GM20000 (cell line): Measurements from ENCODE around the gene NKTR.
A peak's percentile ranks its signal among the peaks of the same experiment; 100 is the strongest.

Experiments used
- DNase-seq: peaks from one replicate; pipeline ENCODE4 v3.0.0; 2012; ENCODE audit warnings: low spot score
- TF ChIP-seq, protein P1 (sequence below): IDR thresholded peaks from 2 replicates; pipeline ENCODE4 v1.5.1; 2012; ENCODE audit warnings: mild to moderate bottlenecking, control low read depth; ENCODE audit errors: extremely low read depth, missing control alignments

NKTR gene

DNA sequence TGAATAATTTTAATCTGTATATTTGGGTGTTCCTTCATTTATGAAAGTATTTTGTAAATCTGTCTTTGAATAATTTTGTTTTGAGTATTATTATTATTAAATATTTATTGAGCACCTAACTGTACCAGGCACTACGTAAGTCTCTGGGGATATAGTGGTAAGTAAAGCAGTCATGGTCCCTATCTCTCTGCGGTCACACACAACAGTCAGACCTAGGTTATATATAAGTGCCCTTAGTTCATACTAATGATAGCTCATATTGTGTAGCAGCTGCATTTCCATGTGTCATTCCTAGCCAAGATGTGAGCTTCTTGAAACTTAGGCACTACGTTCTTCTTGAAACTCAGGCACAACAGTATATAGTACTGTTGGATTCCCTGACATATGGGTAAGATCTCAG, 12.4 kb downstream of the NKTR start:
- TF ChIP-seq, protein P1, sequence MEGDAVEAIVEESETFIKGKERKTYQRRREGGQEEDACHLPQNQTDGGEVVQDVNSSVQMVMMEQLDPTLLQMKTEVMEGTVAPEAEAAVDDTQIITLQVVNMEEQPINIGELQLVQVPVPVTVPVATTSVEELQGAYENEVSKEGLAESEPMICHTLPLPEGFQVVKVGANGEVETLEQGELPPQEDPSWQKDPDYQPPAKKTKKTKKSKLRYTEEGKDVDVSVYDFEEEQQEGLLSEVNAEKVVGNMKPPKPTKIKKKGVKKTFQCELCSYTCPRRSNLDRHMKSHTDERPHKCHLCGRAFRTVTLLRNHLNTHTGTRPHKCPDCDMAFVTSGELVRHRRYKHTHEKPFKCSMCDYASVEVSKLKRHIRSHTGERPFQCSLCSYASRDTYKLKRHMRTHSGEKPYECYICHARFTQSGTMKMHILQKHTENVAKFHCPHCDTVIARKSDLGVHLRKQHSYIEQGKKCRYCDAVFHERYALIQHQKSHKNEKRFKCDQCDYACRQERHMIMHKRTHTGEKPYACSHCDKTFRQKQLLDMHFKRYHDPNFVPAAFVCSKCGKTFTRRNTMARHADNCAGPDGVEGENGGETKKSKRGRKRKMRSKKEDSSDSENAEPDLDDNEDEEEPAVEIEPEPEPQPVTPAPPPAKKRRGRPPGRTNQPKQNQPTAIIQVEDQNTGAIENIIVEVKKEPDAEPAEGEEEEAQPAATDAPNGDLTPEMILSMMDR, result no peak
- DNase-seq, result peak; percentile 20

DNA sequence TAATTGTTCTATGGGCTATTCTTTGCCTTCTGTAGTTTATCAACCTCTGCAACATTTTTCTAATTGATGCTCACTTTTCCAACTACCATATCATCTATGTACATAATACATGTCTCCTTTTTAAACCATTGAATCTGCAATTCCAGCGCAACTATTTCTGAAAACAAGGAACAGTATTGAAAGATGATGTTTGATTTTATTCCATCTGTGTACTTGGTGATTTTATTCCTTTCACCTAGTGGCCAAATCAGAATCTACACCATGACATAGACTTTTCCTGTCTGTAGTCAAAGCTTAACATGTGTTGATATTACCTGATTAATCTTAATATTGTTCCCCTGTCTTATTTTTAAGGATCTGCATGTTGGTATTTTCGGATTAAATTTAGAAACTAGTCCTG, 13.0 kb downstream of the NKTR start:
- no peak for DNase-seq
- TF ChIP-seq, protein P1, result no peak

DNA sequence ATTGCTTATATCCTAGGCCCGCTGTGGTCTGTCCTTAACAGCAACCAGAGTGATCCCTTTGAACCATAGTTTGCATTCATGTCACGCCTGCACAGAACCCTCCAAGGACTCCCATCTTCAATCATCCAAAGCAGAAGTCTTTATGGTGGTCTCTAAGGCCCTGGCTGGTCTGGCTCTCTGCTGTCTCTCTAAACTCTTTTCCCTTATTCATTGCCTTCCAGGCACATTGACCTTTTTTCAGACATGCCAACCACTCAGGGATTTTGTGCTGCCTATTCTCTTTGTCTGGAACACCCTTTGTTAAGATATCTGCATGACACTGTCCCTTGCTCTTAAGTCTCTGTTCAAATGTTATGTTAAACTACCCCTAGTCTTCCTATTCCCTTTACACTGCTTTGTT, 31.1 kb downstream of the NKTR start:
- TF ChIP-seq, protein P1, result no peak

DNA sequence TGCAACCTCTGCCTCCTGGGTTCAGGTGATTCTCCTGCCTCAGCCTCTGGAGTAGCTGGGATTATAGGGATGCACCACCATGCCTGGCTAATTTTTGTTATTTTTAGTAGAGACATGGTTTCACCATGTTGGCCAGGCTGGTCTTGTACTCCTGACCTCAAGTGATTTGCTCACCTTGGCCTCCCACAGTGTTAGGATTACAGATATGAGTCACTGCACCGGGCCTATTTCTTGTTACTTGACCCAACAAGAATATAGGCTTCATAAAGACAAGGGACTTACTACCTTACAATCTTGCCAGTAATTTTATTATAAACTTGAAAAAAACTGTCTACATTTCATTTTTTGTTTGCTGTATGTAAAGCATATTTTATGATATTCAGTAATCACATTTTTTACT, 31.7 kb downstream of the NKTR start:
- DNase-seq, result no peak
- TF ChIP-seq, protein P1, result no peak

More for the DNA sequence above, 31.1 kb downstream of the NKTR start:
- DNase-seq, result no peak

DNA sequence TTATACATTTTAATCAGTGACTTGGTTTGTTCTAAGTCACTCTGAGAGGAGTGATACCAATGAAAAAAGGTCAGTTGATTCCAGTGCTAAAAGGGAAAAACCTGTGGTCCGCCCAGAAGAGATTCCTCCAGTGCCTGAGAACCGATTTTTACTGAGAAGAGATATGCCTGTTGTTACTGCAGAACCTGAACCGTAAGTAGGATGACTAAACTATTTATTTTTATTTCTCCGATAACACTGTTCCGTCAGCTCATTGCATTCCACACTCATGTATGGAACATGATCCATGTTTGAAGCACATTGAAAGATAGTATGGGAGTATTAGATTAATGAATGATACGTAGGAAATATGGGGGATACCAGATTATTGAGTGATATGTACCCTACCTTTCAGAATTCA, 33.1 kb downstream of the NKTR start:
- TF ChIP-seq, protein P1, result no peak

DNA sequence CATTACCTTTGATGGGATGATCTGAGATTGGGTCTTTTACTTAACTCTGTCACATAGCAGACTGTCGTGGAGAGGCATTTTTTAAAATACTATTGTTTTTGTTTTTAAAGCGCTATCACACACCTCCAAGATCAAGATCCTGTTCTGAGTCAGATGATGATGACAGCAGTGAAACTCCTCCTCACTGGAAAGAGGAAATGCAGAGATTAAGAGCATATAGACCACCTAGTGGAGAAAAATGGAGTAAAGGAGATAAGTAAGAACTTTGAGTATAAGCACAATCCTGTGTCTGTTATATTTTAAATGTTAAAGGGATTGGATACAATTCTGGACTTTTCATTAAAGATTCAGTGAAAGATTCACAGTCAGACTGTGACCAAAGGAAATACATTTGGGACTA, 34.6 kb downstream of the NKTR start:
- TF ChIP-seq, protein P1, result no peak
- DNase-seq, result no peak

More for the DNA sequence above, 33.1 kb downstream of the NKTR start:
- DNase-seq, result no peak

DNA sequence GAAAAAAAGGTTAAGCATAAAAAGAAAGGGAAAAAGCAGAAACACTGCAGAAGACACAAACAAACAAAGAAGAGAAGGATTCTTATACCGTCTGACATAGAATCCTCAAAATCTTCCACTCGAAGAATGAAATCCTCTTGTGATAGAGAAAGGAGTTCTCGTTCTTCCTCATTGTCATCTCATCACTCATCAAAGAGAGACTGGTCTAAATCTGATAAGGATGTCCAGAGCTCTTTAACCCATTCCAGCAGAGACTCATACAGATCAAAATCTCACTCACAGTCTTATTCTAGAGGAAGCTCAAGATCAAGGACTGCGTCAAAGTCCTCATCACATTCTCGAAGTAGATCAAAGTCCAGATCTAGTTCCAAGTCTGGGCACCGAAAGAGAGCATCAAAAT, 36.5 kb downstream of the NKTR start:
- no peak for DNase-seq
- TF ChIP-seq, protein P1, result no peak
